ENCODE measurements around the gene CIRBP.
"Not testable (repeated sequence)": the region's sequence is repeated elsewhere in the genome, so short reads cannot be mapped to it uniquely, and the experiment has no call there.

CIRBP gene

DNA sequence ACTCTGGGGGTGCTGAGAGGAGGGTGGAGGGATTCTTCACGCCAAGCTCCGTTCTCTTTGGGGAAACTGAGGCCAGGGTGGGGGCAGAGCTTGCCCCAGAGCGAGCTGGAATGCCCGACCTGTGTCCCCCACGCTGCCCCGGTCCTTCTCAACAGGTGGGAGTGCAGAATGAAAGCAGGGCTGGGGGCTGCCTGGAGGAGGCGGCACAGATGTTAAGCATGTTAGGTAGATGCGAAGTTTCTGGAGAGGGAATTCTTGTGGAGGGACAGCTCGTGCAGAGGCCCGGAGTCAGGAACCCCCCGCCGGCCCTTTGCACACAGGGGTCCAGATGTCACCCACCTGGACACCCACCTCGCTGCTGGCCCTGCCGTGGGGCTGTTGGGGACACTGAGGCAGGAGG is 25.6 kb downstream of the CIRBP start:
- no peak for DNase-seq

DNA sequence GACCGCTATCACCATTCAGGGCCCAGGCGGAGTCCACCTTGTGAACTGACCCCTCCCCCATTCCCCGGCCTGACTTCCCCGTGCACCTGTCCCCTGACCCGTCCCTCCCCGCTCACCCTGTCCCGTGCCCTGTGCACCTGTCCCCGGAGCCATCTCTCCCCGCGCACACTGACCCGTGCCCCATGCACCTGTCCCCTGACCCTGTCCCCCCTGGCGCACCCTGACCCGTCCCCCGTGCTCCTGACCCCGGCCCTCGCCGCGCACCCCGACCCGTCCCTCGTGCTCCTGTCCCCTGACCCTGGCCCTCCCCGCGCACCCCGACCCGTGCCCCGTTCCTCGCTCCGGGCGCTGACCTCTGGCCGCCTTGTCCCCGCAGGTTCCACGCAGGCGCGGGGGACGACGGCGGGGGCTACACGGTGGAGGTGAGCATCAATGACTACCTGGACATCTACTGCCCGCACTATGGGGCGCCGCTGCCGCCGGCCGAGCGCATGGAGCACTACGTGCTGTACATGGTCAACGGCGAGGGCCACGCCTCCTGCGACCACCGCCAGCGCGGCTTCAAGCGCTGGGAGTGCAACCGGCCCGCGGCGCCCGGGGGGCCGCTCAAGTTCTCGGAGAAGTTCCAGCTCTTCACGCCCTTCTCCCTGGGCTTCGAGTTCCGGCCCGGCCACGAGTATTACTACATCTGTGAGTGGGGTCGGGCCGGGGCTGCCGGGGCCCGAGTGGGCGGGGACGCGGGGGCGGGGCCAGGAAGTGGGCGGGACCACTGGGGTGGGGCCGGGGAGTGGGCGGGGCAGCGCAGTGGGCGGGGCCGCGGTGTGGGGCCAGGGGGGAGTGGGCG is 26.3 kb downstream of the CIRBP start:
- no peak for DNase-seq

DNA sequence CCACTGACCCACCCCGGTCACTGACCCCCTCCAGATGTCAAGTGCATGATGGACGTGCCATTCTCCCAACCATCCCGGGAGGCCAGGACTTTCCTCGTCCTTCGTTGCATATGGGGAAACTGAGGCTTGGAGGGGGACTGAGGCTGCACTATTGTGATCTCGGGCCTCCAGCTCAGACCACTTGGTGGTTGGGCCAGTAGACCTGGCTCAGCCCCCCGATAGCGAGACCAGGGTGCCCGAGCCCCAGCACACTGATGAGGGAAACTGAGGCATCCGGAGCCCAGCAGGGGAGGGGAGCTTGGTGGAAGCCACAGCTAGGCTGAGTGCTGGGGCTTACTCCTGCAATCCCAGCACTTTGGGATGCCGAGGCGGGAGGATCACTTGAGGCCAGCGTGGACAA is 26.9 kb downstream of the CIRBP start:
- DNase-seq: no peak

DNA sequence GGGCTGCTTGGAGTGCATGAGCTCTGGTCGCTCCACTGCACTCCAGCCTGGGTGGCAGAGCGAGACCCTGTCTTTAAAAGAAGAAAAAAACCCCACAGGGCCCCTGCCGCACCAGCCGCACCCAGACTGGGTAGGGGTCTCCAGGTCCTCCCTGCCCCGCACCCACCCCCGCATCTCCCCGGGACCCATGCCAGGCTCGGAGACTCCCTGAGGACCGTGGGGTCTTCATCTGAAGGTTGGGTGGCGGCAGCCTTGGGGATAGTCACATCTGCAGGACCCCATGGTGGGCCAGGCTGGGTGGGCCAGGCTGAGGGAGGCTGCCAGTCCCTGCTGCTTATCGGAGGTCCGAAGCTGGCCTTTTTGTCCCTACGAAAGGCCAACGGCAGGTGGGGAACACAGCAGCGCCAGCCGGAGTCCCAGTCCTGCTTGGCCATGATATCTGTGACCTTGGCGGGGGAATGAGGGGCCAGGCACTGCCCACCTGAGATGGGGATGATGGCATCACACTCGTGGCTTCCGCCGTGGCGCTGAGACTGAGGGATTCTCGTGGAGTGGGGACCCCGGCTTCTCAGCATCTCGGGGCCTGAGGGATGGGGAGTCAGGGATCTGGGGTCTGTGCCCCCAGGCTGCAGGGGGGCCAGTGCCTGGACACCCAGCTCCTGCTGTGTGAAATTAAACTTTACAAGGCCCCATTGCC is 27.6 kb downstream of the CIRBP start:
- DNase-seq: no peak

DNA sequence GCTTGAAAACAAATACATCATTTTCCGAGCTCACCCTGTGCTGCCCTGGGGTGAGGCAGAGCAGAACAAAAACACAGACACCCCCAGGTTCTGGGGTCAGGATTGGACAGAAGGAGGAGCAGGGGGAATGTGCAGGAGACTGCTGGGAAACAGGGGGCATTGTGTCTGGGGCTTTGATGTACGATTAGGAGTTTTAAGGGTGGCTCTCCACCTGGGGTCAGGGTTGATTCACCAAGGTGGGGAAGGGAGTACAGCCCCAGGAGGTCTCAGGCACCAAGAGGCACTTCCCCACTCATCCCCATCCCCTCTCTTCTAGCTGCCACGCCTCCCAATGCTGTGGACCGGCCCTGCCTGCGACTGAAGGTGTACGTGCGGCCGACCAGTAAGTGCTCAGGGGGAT is 29.1 kb downstream of the CIRBP start:
- no peak for DNase-seq

DNA sequence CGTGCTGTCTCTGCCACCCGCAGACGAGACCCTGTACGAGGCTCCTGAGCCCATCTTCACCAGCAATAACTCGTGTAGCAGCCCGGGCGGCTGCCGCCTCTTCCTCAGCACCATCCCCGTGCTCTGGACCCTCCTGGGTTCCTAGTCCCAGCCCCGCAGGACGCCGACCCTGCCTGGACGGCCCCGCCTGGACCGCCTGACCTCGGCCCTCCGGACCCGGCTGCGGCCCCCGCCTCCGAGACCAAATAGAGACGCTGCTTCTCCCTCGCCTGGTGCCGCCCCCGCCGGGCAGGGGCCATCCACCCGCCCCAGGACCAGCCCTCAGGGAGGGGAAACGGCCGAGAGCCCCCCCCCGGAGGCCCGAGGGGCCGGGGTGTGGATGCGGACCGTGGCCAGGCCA is 30.7 kb downstream of the CIRBP start:
- DNase-seq: no peak

DNA sequence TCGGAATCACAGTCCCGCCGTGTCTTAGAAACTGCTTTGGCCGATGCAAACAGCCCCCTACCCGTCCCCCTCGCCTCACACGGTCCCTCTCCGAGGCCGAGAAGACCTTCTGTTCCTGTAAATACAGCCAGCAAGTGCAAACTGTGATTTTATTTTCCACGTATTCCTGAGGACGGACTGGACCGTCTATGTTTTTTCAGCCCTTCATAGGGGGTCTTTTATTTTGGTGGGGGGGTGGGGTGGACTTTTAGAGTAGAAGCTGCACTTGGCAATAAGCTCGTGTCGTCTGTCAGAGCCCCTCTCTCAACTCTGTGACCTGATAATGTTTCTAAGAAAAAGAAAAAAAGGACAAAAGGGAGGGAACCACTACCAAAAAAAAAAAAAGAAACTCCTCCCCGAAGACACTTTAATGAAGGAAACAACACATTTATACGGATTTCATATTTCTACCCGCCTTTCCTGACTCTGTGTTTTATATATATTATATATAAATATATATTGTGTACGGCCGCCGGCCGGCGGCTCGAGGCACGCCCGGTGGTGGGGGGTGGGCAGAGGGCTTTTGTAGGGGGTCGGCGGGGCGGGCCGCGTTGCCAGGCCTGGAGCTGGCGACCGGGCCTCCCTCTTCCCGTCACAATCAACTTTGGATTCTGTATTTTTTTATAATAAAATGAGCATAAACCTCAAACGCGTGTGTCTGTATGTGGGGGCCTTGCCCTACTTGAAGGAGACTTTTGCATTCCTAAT is 31.8 kb downstream of the CIRBP start:
- no peak for DNase-seq

DNA sequence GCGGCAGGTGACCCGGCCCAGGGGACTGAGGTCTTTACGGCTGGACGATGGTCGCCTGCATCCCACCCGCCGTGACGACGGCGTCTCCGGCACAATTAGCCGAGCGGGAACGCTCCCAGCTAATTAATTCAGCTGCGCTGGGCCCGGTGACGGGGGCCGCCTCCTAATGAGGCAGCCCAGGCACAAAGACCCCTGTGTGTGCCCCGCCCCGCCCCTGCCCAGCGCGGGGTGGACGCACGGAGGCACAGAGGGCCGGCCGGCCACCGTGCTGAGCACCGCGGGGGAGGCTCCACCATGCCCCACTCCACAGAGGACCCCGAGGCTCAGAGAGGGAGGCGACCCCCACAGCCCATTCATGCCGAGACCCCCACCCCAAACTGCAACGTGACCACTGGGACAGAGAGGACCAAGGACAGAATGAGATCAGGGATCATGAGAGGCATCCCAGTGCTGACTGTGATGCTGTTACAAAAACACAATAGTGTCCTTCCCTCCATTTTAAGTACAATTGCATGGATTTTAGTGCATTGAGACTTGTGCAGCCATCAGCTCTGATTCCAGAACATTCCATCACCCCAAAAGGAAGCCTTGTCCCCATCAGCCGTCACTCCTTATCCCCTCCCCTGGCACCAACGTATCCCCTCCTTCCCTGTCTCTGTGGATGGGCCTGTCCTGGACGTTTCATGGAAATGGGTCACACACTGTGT is 33.6 kb downstream of the CIRBP start:
- DNase-seq: no peak

DNA sequence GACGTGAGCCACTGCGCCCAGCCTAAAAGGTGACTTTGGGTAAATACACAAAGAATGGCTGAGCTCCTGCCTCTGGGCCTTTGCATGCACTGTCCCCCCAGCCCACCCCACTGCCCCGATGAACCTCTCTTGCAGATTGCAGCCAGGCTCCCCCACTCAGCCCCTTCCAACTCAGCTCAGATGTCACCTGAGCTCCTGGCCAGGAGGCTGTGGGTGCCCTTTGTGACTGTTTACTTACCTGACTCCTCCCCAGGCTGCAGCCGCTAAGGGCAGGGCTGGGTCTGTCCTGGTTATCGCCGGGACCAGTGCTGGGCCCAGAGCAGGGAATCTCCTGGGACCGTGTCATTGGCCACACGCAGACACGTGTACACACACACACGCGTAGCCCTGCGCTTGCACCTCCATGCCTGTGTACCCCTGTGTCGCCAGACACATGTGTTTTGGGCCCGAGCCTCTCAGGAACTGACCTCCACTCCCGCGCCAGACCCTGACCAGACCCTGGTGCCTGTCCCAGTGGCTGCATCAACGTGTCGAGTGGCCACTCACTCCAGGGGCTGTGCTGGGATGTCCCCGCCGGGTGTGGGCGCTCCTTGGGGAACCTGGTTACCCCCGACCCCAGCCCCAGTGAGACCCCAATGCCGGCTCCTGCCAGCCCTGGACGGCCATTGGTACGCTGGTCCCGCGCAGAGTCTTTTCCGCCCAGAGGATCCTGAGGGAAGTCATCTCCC is 35.2 kb downstream of the CIRBP start:
- no peak for DNase-seq

DNA sequence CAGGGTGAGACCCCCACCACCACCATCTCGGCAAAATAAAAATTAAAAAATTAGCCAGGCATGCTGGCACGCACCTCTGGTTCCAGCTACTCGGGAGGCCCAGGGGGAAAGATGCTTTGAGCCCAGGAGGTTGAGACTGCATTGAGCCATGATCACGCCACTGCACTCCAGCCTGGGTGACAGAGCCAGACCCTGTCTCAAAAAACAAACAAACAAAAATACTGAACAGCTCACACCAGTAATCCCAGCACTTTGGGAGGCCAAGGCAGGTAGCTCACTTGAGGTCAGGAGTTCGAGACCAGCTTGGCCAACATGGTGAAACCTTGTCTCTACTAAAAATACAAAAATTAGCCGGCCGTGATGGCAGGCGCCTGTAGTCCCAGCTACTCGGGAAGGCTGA is 36.2 kb downstream of the CIRBP start:
- DNase-seq: not testable (repeated sequence)

DNA sequence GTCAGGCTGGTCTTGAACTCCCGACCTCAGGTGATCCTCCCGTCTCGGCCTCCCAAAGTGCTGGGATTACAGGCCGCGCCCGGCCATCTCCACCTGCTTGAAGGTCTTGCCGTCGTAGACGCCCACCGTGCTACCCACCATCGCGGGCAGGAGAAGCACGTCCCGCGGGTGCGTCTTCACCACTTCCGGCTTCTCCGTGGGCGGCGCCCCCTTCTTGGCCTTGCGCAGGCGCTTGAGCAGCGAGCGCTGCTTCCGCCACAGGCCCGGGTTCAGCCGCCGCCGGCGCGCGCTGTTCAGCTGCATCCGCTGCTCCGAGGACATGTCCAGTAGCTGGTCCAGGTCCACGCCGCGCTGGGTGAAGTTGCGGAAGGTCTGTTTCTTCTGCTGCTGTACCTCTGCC is 38.2 kb downstream of the CIRBP start:
- no peak for DNase-seq

DNA sequence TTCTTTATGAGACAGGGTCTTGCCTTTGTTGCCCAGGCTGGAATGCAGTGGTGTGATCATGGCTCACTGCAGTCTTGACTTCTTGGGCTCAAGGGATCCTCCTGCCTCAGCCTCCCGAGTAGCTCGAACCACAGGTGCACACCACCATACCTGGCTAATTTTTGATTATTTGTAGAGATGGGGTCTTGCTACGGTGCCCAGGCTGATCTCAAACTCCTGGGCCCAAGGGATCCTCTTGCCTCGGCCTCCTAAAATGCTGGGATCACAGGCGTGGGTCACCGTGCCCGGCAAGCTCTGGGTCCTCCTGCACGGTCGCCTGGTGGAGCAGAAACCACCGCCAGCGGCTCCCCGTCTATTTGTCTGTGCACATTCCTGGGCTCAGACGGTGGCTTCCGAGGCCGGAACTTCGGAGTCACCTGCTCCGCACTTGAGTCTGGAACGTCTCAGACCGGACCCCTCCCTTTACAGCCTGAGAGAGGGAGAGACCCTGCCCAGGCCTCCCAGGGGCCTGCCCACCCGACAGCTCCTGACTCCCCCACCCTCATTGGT is 38.7 kb downstream of the CIRBP start:
- no peak for DNase-seq

DNA sequence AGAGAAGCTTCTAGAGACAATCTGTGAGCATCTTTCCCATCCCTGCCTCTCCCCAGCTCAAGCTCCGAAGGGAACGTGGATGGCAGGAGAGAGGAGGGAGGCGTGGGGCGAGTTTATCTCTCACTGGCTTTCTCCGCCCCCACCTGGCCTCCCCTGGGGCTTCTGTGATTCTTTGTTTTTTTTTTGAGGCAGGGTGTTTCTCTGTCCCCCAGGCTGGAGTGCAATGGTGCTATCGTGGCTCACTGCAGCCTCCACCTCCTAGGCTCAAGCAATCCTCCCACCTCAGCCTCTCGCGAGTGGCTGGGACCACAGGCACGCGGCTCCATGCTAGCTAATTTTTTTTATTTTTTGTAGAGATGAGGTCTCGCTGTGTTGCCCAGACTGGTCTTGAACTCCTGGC is 39.6 kb downstream of the CIRBP start:
- no peak for DNase-seq

DNA sequence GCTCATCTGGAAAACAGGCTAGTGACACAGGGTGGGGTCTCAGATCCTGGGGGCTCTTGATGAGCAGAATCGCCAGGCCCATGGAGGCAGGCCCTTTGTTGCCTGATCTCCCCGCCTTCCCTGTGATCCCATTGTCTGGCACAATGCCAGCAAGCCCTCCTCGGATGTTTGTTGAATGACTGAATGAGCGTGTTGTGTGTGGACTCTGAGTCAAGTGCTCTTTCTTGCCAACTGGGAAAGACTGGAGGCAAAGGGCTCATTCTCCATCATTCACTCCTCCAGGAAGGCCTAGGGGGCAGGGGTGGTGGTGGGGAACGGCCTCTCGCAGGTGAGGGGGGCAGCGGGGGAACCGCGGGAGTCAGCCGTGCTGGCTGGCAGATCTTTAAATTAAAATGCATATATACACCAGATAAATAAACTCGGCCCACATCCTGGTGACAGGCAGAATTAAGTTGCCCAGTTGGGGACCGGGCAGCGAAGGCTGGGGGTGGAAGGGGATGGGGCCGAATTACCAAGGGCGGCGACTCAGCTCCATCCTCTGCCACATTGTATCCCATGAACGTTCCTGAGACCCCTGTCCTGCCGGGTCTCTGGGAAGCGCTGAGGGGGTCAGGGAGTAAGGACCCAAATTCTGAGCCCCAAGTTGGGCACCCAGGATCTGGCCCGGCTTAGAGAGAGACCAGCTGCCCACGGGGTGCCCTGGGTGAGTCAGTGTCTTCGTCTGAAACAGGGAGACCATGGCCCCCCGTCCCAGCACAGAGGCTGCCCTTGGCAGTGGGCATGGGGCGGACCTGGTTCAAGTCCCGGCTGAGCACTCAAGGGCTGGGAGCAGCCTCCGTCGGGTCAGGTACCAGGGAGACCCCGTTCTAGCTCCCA is 41.1 kb downstream of the CIRBP start:
- no peak for DNase-seq

DNA sequence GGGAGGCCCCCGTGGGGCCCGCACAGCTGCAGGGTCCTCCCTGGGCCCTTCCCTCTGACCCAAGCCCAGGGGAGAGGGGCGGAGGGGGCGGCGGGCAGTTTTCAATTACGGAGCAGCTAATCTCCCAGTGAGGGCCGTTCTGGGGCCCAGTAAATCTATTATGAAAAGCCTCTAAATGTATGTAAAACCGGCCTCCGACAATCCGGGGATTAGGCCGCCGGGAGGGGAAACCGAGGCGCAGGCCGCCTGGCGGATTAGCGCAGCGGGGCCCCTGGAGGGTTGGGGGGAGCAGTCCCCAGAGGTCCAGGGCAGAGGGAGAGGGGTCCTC is 41.7 kb downstream of the CIRBP start:
- DNase-seq: no peak

DNA sequence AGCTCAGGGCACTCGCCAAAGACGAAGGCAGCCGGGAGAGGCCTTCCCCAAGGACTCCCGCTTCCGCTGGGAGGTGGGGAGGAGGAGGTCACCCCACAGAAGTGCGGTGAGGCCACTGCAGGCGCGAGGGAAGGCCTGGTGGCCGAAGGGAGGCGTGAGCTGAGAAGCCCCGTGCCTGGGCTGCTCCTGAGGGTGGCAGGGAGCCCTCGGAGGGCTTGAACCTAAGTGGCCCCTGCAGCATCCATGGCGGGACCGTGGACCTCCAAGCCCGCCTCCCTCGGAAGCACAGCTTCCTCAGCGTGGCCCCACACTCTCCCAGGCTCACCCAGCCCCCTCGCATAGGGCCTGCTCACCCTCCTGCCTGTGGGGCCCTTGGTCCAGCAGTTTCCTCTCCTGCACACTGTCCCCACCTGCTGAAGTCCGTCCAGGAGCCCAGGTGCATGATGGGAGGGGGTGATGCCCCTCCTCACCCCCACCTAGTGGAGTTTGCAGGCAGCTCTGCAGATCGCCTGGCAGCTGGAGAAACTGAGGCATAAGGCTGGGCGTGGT is 42.5 kb downstream of the CIRBP start:
- DNase-seq: no peak

DNA sequence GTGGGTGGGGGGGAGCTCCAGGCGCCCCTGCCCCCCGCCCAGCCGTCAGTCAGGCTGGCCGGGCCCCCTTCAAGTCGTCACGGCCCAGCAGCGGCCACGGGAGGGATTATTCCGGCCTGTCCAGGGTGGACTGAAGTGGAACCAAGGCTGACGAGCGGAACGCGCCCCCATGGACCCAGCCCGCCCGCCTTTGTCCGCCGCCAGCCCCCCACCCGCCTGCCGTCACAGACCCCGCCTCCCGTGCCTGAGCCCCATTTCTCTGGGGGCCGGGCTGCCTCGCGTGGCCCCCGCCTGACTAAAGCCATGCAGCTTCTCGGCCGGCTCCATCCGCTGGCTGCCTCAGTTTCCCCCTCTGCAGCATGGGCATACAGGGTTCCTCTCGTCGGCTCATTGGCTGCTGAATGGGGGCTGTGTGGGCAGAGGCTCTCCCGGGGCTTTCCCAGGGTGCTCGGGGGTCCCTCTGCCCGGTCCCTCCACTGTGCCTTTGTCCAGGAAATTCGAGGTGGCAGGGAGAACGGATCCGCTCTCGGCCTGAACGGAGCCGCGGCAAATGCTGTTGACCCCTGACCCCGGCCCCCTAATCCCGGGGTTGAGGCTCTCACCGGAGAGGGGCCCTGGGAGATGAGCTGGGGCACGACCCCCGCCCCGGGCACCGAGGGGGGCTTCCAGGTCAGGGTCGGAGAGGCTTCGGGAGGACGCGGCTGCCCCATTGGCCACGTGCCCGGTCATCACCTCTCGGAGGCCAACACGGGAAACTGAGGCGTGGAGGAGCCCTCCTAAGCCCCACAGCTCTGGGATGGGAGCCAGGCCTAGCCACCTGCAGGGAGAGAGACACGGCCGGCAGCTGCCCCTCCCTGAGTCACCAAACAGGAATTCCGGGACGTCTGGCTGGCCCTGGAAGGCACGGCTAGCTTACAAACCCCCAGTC is 43.9 kb downstream of the CIRBP start:
- DNase-seq: no peak

DNA sequence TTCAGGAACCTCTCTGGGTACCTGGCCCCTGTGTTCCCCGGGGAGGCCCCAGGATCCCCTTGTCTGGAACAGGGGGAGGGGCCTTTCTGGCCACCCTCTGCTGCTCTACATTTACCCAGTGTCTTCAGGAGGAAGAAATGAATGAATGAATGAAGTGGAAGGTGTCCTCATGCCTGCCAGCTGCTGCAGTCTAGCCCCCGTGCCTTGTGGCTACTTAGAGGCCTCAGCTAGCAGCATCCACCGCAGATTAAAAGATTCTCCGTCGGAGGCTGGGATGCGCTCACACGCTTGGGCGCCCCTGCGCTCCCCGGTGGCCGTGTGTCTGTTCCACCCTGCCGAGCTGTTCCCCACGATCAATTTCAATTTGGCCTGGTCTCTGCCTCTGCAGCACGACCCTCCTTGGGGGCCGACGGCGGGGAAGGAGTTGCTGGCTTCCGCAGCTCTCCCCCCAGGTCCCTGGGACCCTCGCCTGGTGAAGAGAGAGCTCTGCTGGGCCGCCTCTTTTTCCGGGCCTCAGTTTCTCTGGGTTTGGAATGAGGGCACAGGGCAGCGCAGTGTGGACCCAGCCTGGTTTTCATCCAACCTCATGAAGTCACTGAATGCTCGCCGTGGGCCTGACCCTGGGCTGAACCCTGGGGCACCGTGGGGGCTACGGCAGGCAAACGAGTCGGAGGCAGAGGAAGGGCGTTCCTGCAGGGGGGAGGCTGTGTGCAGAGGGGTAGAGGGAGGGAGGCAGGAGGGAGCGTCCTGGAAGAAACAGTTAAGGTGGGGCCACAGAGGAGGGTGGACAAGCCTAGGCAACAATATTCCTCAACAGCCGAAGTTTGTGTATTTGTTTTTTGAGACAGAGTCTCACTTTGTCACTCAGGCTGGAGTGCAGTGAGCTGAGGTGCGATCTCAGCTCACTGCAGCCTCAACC is 44.8 kb downstream of the CIRBP start:
- DNase-seq: no peak

Measured in NCI-H524 (cell line).